GM23338 (cell line): Measurements from ENCODE around the gene PDSS2. TPM values are rescaled to one million over a fixed set of nuclear protein-coding genes. Genes with fewer than 3 reads are reported as not detected.

Source experiments
- EZH2phosphoT487 ChIP-seq: fragments of 200-600 bp; sonication (generic); IDR thresholded peaks from one replicate; pipeline ENCODE4 v1.8.1; 2018; ENCODE audit warnings: antibody characterized with exemption; ENCODE audit not compliant: unreplicated experiment
- JUNB ChIP-seq: IDR thresholded peaks from one replicate; pipeline ENCODE4 v1.6.1; 2016; ENCODE audit warnings: antibody characterized with exemption; ENCODE audit not compliant: unreplicated experiment
- POLR2AphosphoS5 ChIP-seq: IDR thresholded peaks from 2 replicates; pipeline ENCODE4 v1.6.1; 2016; ENCODE audit warnings: antibody characterized with exemption, low read depth
- STAT1 ChIP-seq: IDR thresholded peaks from one replicate; pipeline ENCODE4 v1.6.1; 2016; ENCODE audit warnings: antibody characterized with exemption; ENCODE audit not compliant: unreplicated experiment
- ZNF331 ChIP-seq: fragments of 250-450 bp; sonication (Bioruptor Pico); IDR thresholded peaks from 2 replicates; pipeline ENCODE4 v1.5.0; 2020; ENCODE audit warnings: low read depth, mild to moderate bottlenecking, moderate library complexity
- polyA plus RNA-seq: library from polyadenylated mRNA; unstranded; fragments of >200 nt; fragmentation: Nextera tagmentation; extraction: Ambion mirVana; gene quantifications from 2 replicates; pipeline ENCODE4 v1.2.1, GENCODE V29; 2016
- total RNA-seq: library from RNA; depleted of rRNA; stranded (reverse); fragments of >200 nt; shearing (Covaris generic); gene quantifications from 2 replicates; pipeline ENCODE4 v1.2.3, GENCODE V29; 2014
- TF ChIP-seq, protein P1 (sequence below): fragments of 250-450 bp; sonication (Bioruptor Pico); IDR thresholded peaks from 2 replicates; pipeline ENCODE4 v1.5.0; 2020; ENCODE audit warnings: mild to moderate bottlenecking, moderate library complexity
- TF ChIP-seq, protein P2 (sequence below), 2 experiments: fragments of 200-600 bp in 1 of 2; sonication (generic) in 1 of 2; conservative IDR thresholded peaks; 2 replicates each; pipeline versions ENCODE4 v1.5.1 to v1.6.1; 2016 to 2017; ENCODE audit warnings: antibody characterized with exemption in 2 of 2, low read depth in 2 of 2, mild to moderate bottlenecking in 2 of 2, moderate library complexity in 1 of 2
- TF ChIP-seq, protein P3 (sequence below): IDR thresholded peaks from 2 replicates; pipeline ENCODE4 v1.6.1; 2016; ENCODE audit warnings: antibody characterized with exemption

The PDSS2 gene
- total and polyA plus RNA-seq, 2 experiments from 2014 or later: 7.3 to 16.7 TPM

DNA sequence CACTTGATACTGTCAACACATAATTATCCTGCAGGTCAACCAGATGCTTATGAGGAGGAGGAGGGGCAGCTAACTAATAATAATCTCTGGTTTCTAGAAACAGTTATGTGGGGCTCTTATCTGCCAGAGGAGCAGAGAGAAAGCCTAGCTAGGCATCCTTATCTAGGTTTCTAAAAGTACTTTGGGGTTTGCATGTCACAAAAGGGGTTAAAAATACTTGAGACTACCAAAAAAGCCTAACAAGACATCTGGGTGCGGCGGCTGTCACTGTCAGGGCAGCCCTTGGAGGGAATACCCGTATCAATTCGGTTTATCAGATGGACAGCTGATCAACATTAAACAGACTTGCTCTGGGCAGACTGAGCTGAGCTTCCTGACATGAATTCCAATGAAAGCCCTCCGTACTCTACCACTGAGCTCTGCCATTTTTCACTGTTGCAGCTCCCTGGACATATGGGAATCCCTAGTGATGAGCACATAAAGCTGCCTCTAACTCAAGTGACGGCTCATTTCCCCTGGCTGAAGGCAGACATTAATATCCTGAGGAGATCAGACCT lies 166.6 kb downstream of the PDSS2 start (continued):
- TF ChIP-seq, protein P1, sequence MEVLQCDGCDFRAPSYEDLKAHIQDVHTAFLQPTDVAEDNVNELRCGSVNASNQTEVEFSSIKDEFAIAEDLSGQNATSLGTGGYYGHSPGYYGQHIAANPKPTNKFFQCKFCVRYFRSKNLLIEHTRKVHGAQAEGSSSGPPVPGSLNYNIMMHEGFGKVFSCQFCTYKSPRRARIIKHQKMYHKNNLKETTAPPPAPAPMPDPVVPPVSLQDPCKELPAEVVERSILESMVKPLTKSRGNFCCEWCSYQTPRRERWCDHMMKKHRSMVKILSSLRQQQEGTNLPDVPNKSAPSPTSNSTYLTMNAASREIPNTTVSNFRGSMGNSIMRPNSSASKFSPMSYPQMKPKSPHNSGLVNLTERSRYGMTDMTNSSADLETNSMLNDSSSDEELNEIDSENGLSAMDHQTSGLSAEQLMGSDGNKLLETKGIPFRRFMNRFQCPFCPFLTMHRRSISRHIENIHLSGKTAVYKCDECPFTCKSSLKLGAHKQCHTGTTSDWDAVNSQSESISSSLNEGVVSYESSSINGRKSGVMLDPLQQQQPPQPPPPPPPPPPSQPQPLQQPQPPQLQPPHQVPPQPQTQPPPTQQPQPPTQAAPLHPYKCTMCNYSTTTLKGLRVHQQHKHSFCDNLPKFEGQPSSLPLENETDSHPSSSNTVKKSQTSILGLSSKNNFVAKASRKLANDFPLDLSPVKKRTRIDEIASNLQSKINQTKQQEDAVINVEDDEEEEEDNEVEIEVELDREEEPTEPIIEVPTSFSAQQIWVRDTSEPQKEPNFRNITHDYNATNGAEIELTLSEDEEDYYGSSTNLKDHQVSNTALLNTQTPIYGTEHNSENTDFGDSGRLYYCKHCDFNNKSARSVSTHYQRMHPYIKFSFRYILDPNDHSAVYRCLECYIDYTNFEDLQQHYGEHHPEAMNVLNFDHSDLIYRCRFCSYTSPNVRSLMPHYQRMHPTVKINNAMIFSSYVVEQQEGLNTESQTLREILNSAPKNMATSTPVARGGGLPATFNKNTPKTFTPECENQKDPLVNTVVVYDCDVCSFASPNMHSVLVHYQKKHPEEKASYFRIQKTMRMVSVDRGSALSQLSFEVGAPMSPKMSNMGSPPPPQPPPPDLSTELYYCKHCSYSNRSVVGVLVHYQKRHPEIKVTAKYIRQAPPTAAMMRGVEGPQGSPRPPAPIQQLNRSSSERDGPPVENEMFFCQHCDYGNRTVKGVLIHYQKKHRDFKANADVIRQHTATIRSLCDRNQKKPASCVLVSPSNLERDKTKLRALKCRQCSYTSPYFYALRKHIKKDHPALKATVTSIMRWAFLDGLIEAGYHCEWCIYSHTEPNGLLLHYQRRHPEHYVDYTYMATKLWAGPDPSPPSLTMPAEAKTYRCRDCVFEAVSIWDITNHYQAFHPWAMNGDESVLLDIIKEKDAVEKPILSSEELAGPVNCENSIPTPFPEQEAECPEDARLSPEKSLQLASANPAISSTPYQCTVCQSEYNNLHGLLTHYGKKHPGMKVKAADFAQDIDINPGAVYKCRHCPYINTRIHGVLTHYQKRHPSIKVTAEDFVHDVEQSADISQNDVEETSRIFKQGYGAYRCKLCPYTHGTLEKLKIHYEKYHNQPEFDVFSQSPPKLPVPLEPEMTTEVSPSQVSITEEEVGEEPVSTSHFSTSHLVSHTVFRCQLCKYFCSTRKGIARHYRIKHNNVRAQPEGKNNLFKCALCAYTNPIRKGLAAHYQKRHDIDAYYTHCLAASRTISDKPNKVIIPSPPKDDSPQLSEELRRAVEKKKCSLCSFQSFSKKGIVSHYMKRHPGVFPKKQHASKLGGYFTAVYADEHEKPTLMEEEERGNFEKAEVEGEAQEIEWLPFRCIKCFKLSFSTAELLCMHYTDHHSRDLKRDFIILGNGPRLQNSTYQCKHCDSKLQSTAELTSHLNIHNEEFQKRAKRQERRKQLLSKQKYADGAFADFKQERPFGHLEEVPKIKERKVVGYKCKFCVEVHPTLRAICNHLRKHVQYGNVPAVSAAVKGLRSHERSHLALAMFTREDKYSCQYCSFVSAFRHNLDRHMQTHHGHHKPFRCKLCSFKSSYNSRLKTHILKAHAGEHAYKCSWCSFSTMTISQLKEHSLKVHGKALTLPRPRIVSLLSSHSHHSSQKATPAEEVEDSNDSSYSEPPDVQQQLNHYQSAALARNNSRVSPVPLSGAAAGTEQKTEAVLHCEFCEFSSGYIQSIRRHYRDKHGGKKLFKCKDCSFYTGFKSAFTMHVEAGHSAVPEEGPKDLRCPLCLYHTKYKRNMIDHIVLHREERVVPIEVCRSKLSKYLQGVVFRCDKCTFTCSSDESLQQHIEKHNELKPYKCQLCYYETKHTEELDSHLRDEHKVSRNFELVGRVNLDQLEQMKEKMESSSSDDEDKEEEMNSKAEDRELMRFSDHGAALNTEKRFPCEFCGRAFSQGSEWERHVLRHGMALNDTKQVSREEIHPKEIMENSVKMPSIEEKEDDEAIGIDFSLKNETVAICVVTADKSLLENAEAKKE (CRISPR knock-in tag): no peak
- TF ChIP-seq, protein P2, sequence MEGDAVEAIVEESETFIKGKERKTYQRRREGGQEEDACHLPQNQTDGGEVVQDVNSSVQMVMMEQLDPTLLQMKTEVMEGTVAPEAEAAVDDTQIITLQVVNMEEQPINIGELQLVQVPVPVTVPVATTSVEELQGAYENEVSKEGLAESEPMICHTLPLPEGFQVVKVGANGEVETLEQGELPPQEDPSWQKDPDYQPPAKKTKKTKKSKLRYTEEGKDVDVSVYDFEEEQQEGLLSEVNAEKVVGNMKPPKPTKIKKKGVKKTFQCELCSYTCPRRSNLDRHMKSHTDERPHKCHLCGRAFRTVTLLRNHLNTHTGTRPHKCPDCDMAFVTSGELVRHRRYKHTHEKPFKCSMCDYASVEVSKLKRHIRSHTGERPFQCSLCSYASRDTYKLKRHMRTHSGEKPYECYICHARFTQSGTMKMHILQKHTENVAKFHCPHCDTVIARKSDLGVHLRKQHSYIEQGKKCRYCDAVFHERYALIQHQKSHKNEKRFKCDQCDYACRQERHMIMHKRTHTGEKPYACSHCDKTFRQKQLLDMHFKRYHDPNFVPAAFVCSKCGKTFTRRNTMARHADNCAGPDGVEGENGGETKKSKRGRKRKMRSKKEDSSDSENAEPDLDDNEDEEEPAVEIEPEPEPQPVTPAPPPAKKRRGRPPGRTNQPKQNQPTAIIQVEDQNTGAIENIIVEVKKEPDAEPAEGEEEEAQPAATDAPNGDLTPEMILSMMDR (conservative IDR thresholded peaks at IDR 0.05; ENCODE audit: low read depth in 2 of 2): no peak
- TF ChIP-seq EZH2phosphoT487 (no peak), ZNF331 (CRISPR knock-in tag) (no peak), STAT1 (no peak), POLR2AphosphoS5 (no peak), JUNB (no peak)
- TF ChIP-seq, protein P3, sequence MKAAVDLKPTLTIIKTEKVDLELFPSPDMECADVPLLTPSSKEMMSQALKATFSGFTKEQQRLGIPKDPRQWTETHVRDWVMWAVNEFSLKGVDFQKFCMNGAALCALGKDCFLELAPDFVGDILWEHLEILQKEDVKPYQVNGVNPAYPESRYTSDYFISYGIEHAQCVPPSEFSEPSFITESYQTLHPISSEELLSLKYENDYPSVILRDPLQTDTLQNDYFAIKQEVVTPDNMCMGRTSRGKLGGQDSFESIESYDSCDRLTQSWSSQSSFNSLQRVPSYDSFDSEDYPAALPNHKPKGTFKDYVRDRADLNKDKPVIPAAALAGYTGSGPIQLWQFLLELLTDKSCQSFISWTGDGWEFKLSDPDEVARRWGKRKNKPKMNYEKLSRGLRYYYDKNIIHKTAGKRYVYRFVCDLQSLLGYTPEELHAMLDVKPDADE: no peak
